H9 (cell line): ENCODE results near the gene LAGE3. TPM values are rescaled to one million over a fixed set of nuclear protein-coding genes. Genes with fewer than 3 reads are reported as not detected.
A peak's percentile ranks its signal among the peaks of the same experiment; 100 is the strongest.

ENCODE experiments used
- DNase-seq: peaks from one replicate; pipeline ENCODE4 v3.0.0-alpha.2; 2017
- H2AFZ ChIP-seq: one replicate; pipeline ENCODE4 v1.6.1; 2013; ENCODE audit warnings: mild to moderate bottlenecking, low read length, control low read depth, moderate library complexity
- H2AK5ac ChIP-seq: 2 replicates; pipeline ENCODE4 v1.6.1; 2013; ENCODE audit warnings: low read length, control low read depth, mixed read lengths; ENCODE audit not compliant: insufficient read length
- H2BK120ac ChIP-seq: one replicate; pipeline ENCODE4 v1.6.1; 2013; ENCODE audit warnings: low read depth, mild to moderate bottlenecking, low read length, control low read depth, inconsistent platforms; ENCODE audit not compliant: poor library complexity, severe bottlenecking
- H2BK12ac ChIP-seq: 2 replicates; pipeline ENCODE4 v1.6.1; 2013; ENCODE audit warnings: low read length, control low read depth, mixed read lengths, low read depth; ENCODE audit not compliant: insufficient read length
- H2BK15ac ChIP-seq: 2 replicates; pipeline ENCODE4 v1.6.1; 2013; ENCODE audit warnings: low read depth, low read length, control low read depth
- H2BK20ac ChIP-seq: one replicate; pipeline ENCODE4 v1.6.1; 2013; ENCODE audit warnings: low read depth, mild to moderate bottlenecking, low read length, control low read depth, inconsistent platforms; ENCODE audit not compliant: poor library complexity, severe bottlenecking
- H2BK5ac ChIP-seq: 2 replicates; pipeline ENCODE4 v1.6.1; 2013; ENCODE audit warnings: low read length, control low read depth, mixed read lengths; ENCODE audit not compliant: insufficient read length
- H3K14ac ChIP-seq: 2 replicates; pipeline ENCODE4 v1.6.1; 2013; ENCODE audit warnings: low read length, control low read depth; ENCODE audit not compliant: insufficient read depth
- H3K18ac ChIP-seq: 2 replicates; pipeline ENCODE4 v1.6.1; 2013; ENCODE audit warnings: low read depth, mild to moderate bottlenecking, mixed read lengths, low read length, control low read depth; ENCODE audit not compliant: insufficient read length
- H3K23ac ChIP-seq: 2 replicates; pipeline ENCODE4 v1.6.1; 2013; ENCODE audit warnings: low read length, control low read depth, mixed read lengths, low read depth; ENCODE audit not compliant: insufficient read length
- H3K23me2 ChIP-seq: 2 replicates; pipeline ENCODE4 v1.6.1; 2013; ENCODE audit warnings: low read depth, mild to moderate bottlenecking, mixed read lengths, low read length, control low read depth; ENCODE audit not compliant: insufficient read length, poor library complexity, severe bottlenecking
- H3K27ac ChIP-seq: 2 replicates; pipeline ENCODE4 v1.5.1; 2013; ENCODE audit warnings: low read length, control low read depth, mixed read lengths, low read depth; ENCODE audit not compliant: insufficient read length
- H3K27me3 ChIP-seq: 2 replicates; pipeline ENCODE4 v1.6.1; 2013; ENCODE audit warnings: low read length, control low read depth, inconsistent platforms; ENCODE audit not compliant: insufficient read depth
- H3K4ac ChIP-seq: 2 replicates; pipeline ENCODE4 v1.6.1; 2013; ENCODE audit warnings: low read depth, mild to moderate bottlenecking, control low read depth, inconsistent platforms, low read length, moderate library complexity
- H3K4me1 ChIP-seq: 2 replicates; pipeline ENCODE4 v1.6.1; 2013; ENCODE audit warnings: low read length, control low read depth, inconsistent platforms; ENCODE audit not compliant: insufficient read depth
- H3K4me2 ChIP-seq: 2 replicates; pipeline ENCODE4 v1.6.1; 2013; ENCODE audit warnings: low read length, control low read depth, mixed read lengths; ENCODE audit not compliant: insufficient read length, insufficient read depth
- H3K56ac ChIP-seq: 2 replicates; pipeline ENCODE4 v1.6.1; 2013; ENCODE audit warnings: low read depth, mild to moderate bottlenecking, mixed read lengths, low read length, control low read depth; ENCODE audit not compliant: insufficient read length
- H3K79me1 ChIP-seq: 2 replicates; pipeline ENCODE4 v1.6.1; 2013; ENCODE audit warnings: low read depth, mild to moderate bottlenecking, moderate library complexity, low read length, control low read depth, inconsistent platforms; ENCODE audit not compliant: insufficient read depth, poor library complexity, severe bottlenecking
- H3K79me2 ChIP-seq: 2 replicates; pipeline ENCODE4 v1.6.1; 2013; ENCODE audit warnings: low read length, control low read depth, inconsistent platforms; ENCODE audit not compliant: insufficient read depth
- H3K9ac ChIP-seq: 2 replicates; pipeline ENCODE4 v1.6.1; 2013; ENCODE audit warnings: low read length, control low read depth, mixed read lengths; ENCODE audit not compliant: insufficient read length; ENCODE audit errors: extremely low read depth
- H3K9me3 ChIP-seq: one replicate; pipeline ENCODE4 v1.6.1; 2013; ENCODE audit warnings: low read depth, low read length, inconsistent platforms; ENCODE audit not compliant: control insufficient read depth
- H3T11ph ChIP-seq: one replicate; pipeline ENCODE4 v1.6.1; 2013; ENCODE audit warnings: mild to moderate bottlenecking, low read length, control low read depth, inconsistent platforms
- H4K20me1 ChIP-seq: one replicate; pipeline ENCODE4 v1.6.1; 2013; ENCODE audit not compliant: control insufficient read depth, insufficient read length, insufficient read depth
- H4K5ac ChIP-seq: 2 replicates; pipeline ENCODE4 v1.6.1; 2013; ENCODE audit warnings: low read depth, mild to moderate bottlenecking, mixed read lengths, low read length, control low read depth; ENCODE audit not compliant: insufficient read length
- H4K8ac ChIP-seq: replicated peaks from 2 replicates; pipeline ENCODE4 v1.6.1; 2013; ENCODE audit warnings: low read length, control low read depth, mixed read lengths, low read depth; ENCODE audit not compliant: insufficient read length
- H4K91ac ChIP-seq: 2 replicates; pipeline ENCODE4 v1.6.1; 2013; ENCODE audit warnings: low read depth, mild to moderate bottlenecking, moderate library complexity, mixed read lengths, low read length, control low read depth; ENCODE audit not compliant: insufficient read length
- H3K27ac Mint-ChIP-seq, 3 experiments: 2 replicates in 2 of 3; 3 replicates in 1 of 3; pipeline ENCODE4 v1.8.0; 2020 to 2021; ENCODE audit warnings: mixed read lengths in 3 of 3, mild to moderate bottlenecking in 1 of 3, moderate library complexity in 1 of 3
- H3K27me3 Mint-ChIP-seq: 2 replicates; pipeline ENCODE4 v1.8.0; 2021; ENCODE audit warnings: low read depth, mild to moderate bottlenecking, moderate library complexity, mixed read lengths
- H3K36me3 Mint-ChIP-seq, 3 experiments: 2 replicates in 2 of 3; 3 replicates in 1 of 3; pipeline ENCODE4 v1.8.0; 2020 to 2021; ENCODE audit warnings: low read depth in 3 of 3, mixed read lengths in 3 of 3; ENCODE audit not compliant: insufficient read depth in 1 of 3
- H3K4me1 Mint-ChIP-seq, 2 experiments: 2 replicates each; pipeline ENCODE4 v1.8.0; 2020; ENCODE audit warnings: mixed read lengths in 2 of 2
- H3K4me3 Mint-ChIP-seq, 2 experiments: 2 replicates in 1 of 2; 3 replicates in 1 of 2; pipeline ENCODE4 v1.8.0; 2020 to 2021; ENCODE audit warnings: mild to moderate bottlenecking in 2 of 2, mixed read lengths in 2 of 2, moderate library complexity in 1 of 2
- H3K9me3 Mint-ChIP-seq, 2 experiments: 2 replicates in 1 of 2; 3 replicates in 1 of 2; pipeline ENCODE4 v1.8.0; 2020; ENCODE audit warnings: mild to moderate bottlenecking in 2 of 2, mixed read lengths in 2 of 2, moderate library complexity in 1 of 2
- WGBS: extraction: QIAGEN DNeasy Blood & Tissue Kit; methylation state at CpG from one replicate; pipeline ENCODE4 v1.1.7; 2013; ENCODE audit warnings: missing lambda C conversion rate, low lambda C conversion rate, mixed read lengths; ENCODE audit not compliant: insufficient read length; ENCODE audit errors: extremely low coverage; 5-methylcytosine and 5-hydroxymethylcytosine counted together
- total RNA-seq: library from RNA; stranded (reverse); gene quantifications from 2 replicates; pipeline ENCODE4 v1.2.1, GENCODE V29; 2021
- TF ChIP-seq, protein P1 (sequence below): fragments of 200-600 bp; sonication (generic); conservative IDR thresholded peaks from 3 replicates; pipeline ENCODE4 v1.8.0; 2021; ENCODE audit warnings: antibody characterized with exemption, mild to moderate bottlenecking

Gene LAGE3
- total RNA-seq, 1 experiment from 2014 or later: 32.5 TPM

DNA sequence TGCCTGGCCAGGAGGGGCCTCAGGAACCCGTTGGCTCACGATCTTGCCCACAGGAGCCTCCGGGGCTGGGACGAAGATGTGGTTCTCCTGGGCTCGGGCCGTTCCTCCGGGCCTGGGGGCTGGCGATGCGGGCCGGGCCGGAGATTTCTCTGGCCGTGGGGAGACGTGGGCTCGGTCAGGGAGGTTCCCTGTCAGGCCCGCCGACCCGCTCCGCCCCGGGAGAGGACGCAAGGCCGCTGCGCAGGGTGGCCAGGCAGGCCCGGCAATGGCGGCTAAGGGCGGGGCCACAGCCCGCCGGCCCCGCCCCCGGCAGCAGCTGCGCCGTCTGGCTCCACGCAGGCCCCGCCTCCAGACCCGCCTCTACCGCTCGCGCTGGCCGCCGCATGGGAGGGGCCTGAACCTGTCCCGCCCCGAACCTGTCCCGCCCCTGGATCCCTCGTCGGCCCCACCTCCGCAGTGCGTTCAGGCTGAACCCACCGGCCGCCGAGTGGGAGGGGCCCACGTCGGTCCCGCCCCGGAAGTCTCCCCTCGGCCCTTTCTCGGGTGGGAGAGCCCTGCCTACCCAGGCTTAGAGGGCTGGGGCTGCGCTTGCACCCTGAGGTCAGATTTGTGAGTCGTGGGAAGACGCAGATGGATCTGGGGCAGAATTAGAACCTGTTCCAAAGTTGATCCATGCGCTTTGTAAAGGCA lies 37.0 kb upstream of the LAGE3 start, which contains the start of gene FAM3A:
Gene FAM3A, minus strand, starts transcription at position 267 of the 690 bp plus-strand sequence. CDS start 460 bp downstream, outside the sequence.
- no peaks in the 10 kb centered on the region for H4K20me1 ChIP-seq
- H3K14ac ChIP-seq: peak within 1 kb of the TSS; percentile 89
- no peaks in the 10 kb centered on the region for H3K4me1 ChIP-seq
- H3K4ac ChIP-seq: no peak within 1 kb of the TSS
- H2BK12ac ChIP-seq: no peak within 1 kb of the TSS
- Mint-ChIP-seq H3K9me3 (peaks cover 49 to 50% of the 10 kb centered on the region in 2 experiments), H3K4me1 (peaks cover 14 to 17% of the 10 kb centered on the region in 2 experiments), H3K27me3 (peaks cover 13% of the 10 kb centered on the region), H3K27ac (peak within 1 kb of the TSS; percentile 94 to 99 (median 95); a peak in 6 of 7 replicates), H3K36me3 (peaks cover 5 to 8% (median 7%) of the 10 kb centered on the region in 3 experiments; a peak in 5 of 7 replicates), H3K4me3 (peak within 1 kb of the TSS; percentile 74 to 85)
- no peak within 1 kb of the TSS for H2BK120ac ChIP-seq
- WGBS: no CpG with 5 or more reads among the region's 59 CpGs
- H3K27me3 ChIP-seq: no peaks in the 10 kb centered on the region; the same call in 1 of the 2 replicates
- TF ChIP-seq, protein P1, sequence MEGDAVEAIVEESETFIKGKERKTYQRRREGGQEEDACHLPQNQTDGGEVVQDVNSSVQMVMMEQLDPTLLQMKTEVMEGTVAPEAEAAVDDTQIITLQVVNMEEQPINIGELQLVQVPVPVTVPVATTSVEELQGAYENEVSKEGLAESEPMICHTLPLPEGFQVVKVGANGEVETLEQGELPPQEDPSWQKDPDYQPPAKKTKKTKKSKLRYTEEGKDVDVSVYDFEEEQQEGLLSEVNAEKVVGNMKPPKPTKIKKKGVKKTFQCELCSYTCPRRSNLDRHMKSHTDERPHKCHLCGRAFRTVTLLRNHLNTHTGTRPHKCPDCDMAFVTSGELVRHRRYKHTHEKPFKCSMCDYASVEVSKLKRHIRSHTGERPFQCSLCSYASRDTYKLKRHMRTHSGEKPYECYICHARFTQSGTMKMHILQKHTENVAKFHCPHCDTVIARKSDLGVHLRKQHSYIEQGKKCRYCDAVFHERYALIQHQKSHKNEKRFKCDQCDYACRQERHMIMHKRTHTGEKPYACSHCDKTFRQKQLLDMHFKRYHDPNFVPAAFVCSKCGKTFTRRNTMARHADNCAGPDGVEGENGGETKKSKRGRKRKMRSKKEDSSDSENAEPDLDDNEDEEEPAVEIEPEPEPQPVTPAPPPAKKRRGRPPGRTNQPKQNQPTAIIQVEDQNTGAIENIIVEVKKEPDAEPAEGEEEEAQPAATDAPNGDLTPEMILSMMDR: no peak
- peaks cover 13% of the 10 kb centered on the region for H3K9me3 ChIP-seq
- H3K79me2 ChIP-seq: no peaks in the 10 kb centered on the region
- no peak within 1 kb of the TSS for H2BK15ac ChIP-seq
- peak within 1 kb of the TSS; percentile 13 for H3K9ac ChIP-seq
- peak within 1 kb of the TSS; percentile 33 for H3K27ac ChIP-seq
- H3T11ph ChIP-seq: no peak within 1 kb of the TSS
- H3K56ac ChIP-seq: no peak within 1 kb of the TSS
- no peak within 1 kb of the TSS for H4K8ac ChIP-seq
- no peak within 1 kb of the TSS for H2AFZ ChIP-seq
- H2BK5ac ChIP-seq: no peak within 1 kb of the TSS
- no peak within 1 kb of the TSS for H4K5ac ChIP-seq
- H3K23me2 ChIP-seq: peaks cover 15% of the 10 kb centered on the region
- peak within 1 kb of the TSS; percentile 71 for H3K4me2 ChIP-seq
- H3K79me1 ChIP-seq: no peaks in the 10 kb centered on the region
- peak within 1 kb of the TSS; percentile 68 for H3K18ac ChIP-seq
- DNase-seq: peak; percentile 91
- H3K23ac ChIP-seq: no peak within 1 kb of the TSS
- no peak within 1 kb of the TSS for H4K91ac ChIP-seq
- H2AK5ac ChIP-seq: no peak within 1 kb of the TSS
- no peak within 1 kb of the TSS for H2BK20ac ChIP-seq
